ENCODE measurements around the gene RYK. TPM values are rescaled to one million over a fixed set of nuclear protein-coding genes. Genes with fewer than 3 reads are reported as not detected.
A peak's percentile ranks its signal among the peaks of the same experiment; 100 is the strongest.

RYK gene
- total RNA-seq, 4 donors from 2014 or later: 20.2 to 91.1 (median 61.6) TPM

DNA sequence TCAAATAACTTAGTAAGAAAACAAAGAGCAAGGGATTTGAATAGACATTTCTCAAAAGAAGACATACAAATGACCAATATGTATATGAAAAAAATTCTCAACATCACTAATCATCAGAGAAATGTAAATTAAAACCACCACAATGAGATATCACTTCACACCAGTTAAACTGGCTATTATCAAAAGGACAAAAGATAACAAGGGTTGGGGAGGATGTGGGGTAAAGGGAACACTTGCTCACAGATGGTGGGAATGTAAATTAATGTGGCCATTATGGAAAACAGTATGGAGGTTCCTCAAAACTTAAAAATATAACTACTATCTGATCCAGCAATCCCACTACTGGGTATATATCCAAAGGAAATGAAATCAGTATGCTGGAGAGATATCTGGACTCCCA lies 46.0 kb upstream of the RYK start:
- Histone ChIP-seq H3K4me1 (peaks cover 0 to 5% (median 2%) of the 10 kb centered on the region in 4 donors), H3K9me3 (peaks cover 0 to 5% of the 10 kb centered on the region in 2 donors), H3K36me3 (no peaks in the 10 kb centered on the region), H3K27me3 (no peaks in the 10 kb centered on the region), H3K4me3 (no peak overlapping the region), H3K27ac (no peak overlapping the region)
- in situ Hi-C loops (cut with MboI; ENCODE audit: low pct_ligation_motif_present in 1 of 4, low pct_unique_long_range_greater_than_20kb in 1 of 4, low sequenced_read_pairs in 3 of 4) (loop anchor here in 1 of 4 donors (10.0 kb wide), 1 partner anchor 82 kb away; no protein-coding TSS in a partner anchor), intact Hi-C loops (cut with DNase I; ENCODE audit: low total_unique reads) (no loop called here)
- TF ChIP-seq, protein P1, sequence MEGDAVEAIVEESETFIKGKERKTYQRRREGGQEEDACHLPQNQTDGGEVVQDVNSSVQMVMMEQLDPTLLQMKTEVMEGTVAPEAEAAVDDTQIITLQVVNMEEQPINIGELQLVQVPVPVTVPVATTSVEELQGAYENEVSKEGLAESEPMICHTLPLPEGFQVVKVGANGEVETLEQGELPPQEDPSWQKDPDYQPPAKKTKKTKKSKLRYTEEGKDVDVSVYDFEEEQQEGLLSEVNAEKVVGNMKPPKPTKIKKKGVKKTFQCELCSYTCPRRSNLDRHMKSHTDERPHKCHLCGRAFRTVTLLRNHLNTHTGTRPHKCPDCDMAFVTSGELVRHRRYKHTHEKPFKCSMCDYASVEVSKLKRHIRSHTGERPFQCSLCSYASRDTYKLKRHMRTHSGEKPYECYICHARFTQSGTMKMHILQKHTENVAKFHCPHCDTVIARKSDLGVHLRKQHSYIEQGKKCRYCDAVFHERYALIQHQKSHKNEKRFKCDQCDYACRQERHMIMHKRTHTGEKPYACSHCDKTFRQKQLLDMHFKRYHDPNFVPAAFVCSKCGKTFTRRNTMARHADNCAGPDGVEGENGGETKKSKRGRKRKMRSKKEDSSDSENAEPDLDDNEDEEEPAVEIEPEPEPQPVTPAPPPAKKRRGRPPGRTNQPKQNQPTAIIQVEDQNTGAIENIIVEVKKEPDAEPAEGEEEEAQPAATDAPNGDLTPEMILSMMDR (IDR thresholded peaks at IDR 0.05): no peak
- TF ChIP-seq POLR2A (IDR thresholded peaks at IDR 0.05) (no peak), POLR2AphosphoS5 (IDR thresholded peaks at IDR 0.05) (no peak), EP300 (IDR thresholded peaks at IDR 0.05; ENCODE audit: low read depth) (no peak)
- no peak for DNase-seq

DNA sequence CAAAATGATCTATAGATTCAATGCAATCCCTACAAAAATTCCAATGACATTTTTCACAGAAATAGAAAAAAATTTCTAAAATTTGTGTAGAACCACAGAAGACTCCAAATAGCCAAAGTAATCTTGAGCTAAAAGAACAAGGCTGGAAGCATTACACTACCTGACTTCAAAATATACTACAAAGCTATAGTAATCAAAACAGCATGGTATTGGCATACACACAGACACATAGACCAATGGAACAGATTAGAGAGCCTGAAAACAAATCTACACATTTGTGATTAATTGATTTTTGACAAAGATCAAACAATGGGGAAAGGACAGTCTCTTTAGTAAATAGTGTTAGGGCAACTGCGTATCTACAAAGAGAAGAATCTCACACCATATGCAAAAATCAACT lies 45.3 kb upstream of the RYK start:
- no peak for TF ChIP-seq POLR2AphosphoS5 (IDR thresholded peaks at IDR 0.05)
- Histone ChIP-seq H3K27me3 (no peaks in the 10 kb centered on the region), H3K4me1 (peaks cover 3 to 10% (median 7%) of the 10 kb centered on the region in 4 donors), H3K36me3 (no peaks in the 10 kb centered on the region), H3K9me3 (peaks cover 0 to 5% of the 10 kb centered on the region in 2 donors), H3K4me3 (no peak overlapping the region), H3K27ac (no peak overlapping the region)
- no peak for DNase-seq
- intact Hi-C loops (cut with DNase I; ENCODE audit: low total_unique reads) (no loop called here), in situ Hi-C loops (cut with MboI; ENCODE audit: low pct_ligation_motif_present in 1 of 4, low pct_unique_long_range_greater_than_20kb in 1 of 4, low sequenced_read_pairs in 3 of 4) (loop anchor here in 1 of 4 donors (10.0 kb wide), 1 partner anchor 81 kb away; no protein-coding TSS in a partner anchor)
- WGBS, 2 donors (ENCODE audit: low coverage in 1 of 2): 83 to 100% methylated on average over 1 of the region's 1 CpG

DNA sequence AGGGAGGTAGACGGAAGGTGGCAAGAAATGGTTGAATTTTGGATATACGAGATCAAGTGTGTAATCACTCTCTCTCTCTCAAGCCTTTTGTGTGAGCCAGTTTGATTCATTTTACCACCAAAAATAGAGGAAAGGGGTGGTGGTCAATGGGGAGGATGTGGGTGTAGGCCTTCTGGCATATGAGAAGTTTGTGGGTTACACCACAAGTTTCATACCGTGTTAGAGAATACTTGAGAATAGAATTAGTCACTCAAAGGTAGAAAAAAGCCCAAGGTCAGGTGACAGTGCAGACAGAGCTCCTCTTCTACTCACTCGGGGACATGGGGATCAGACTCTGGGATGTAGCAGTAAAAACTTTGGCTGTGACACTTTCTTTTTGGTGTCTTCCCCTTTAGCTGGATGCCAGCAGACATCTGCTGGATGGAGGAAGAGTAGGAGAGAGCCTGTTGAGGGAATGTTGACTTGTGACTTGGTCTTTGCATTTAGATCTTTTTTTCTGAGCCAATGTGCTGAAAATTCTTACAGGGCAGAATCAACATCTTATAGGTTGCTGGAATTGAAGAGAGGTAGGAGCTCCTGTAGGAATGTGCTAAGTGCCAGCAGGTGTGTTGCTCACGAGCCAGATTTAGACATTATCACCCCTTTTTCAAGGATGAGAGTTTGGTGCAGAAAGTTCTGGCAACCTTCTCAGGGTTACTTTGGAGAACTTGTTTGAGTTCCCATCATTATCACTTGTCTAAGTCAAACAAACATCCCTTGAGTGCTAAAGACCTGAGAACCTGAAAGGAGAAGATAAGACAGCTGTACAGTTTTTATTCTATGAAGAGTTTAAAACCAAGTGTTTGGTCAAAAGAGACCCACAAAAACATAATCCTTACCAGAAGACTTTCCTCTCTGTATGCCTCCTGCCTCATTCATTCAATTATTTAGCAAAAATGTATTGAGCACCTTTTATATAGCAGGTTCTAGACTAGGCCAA lies 43.9 kb upstream of the RYK start:
- no peak overlapping the region for H3K4me3 ChIP-seq
- peaks cover 0 to 5% of the 10 kb centered on the region in 2 donors for H3K9me3 ChIP-seq
- H3K27ac ChIP-seq: no peak overlapping the region
- no peaks in the 10 kb centered on the region for H3K36me3 ChIP-seq
- TF ChIP-seq POLR2A (IDR thresholded peaks at IDR 0.05) (no peak), EP300 (IDR thresholded peaks at IDR 0.05; ENCODE audit: low read depth) (no peak), POLR2AphosphoS5 (IDR thresholded peaks at IDR 0.05) (no peak)
- TF ChIP-seq, protein P1 (IDR thresholded peaks at IDR 0.05): no peak
- in situ Hi-C loops (cut with MboI; ENCODE audit: low pct_ligation_motif_present in 1 of 4, low pct_unique_long_range_greater_than_20kb in 1 of 4, low sequenced_read_pairs in 3 of 4) (loop anchor here in 1 of 4 donors (10.0 kb wide), 1 partner anchor 80 kb away; no protein-coding TSS in a partner anchor), intact Hi-C loops (cut with DNase I; ENCODE audit: low total_unique reads) (no loop called here)
- H3K27me3 ChIP-seq: no peaks in the 10 kb centered on the region
- H3K4me1 ChIP-seq: peaks cover 3 to 12% (median 7%) of the 10 kb centered on the region in 4 donors
- WGBS, 2 donors (ENCODE audit: low coverage in 1 of 2): 65 to 80% methylated on average over 4 to 5 of the region's 5 CpGs
- DNase-seq: no peak

DNA sequence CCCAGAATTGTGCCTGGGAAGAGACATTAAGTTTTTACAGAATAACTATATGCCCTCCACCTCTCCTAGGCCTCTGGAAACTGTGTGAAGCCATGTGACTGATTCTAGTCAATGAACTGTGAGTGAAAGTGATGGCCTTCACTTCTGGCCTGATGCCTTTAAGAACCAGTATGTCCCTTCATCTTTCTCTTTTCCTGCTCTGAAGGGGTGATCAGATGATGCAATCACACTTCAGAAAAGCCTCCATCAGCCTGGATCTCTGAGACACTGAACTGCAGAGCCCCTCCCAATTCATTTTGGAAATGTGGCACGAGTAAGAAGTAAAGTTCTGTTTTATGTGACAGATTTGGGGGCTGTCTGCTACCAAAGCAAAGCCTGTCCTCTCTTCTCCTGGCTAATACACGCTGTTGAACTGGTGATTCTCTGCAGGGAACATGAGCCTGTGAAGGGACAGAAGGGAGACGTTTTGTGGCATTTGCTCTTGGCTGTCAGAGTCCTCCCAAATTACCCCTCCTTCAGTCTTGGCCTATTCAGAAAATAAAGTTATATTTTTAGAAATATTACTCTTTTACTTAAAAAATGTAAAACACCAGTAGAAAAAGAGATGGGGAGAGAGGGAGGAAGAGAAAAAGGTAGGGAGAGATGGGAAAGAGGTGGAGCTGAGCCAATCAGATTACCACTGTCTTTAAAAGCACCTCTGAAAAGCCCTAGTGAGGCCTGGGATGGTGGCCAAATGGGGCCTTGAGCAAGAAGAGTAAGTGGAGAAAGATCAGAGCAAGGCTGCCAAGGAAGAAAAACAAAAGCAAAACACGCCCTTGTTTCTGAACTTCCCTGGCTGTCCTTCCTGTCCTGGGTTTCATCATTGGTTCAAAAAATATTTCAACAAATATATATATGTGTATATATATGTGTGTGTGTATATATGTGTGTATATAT lies 40.9 kb upstream of the RYK start:
- Histone ChIP-seq H3K27me3 (no peaks in the 10 kb centered on the region), H3K9me3 (peaks cover 0 to 5% of the 10 kb centered on the region in 2 donors), H3K4me1 (peaks cover 3 to 12% (median 5%) of the 10 kb centered on the region in 4 donors), H3K4me3 (no peak overlapping the region), H3K27ac (peak overlapping the region; percentile 51 to 80 (median 62)), H3K36me3 (no peaks in the 10 kb centered on the region)
- 44 to 61% methylated on average over 3 to 4 of the region's 4 CpGs for WGBS, 2 donors (ENCODE audit: low coverage in 1 of 2)
- peak in 1 of 3 donors; percentile 44 for TF ChIP-seq POLR2AphosphoS5 (IDR thresholded peaks at IDR 0.05)
- TF ChIP-seq, protein P1 (IDR thresholded peaks at IDR 0.05): no peak
- in situ Hi-C loops (cut with MboI; ENCODE audit: low pct_ligation_motif_present in 1 of 4, low pct_unique_long_range_greater_than_20kb in 1 of 4, low sequenced_read_pairs in 3 of 4) (loop anchor here in 1 of 4 donors (10.0 kb wide), 1 partner anchor 77 kb away; no protein-coding TSS in a partner anchor), intact Hi-C loops (cut with DNase I; ENCODE audit: low total_unique reads) (no loop called here)
- DNase-seq: peak; percentile 63
